ENCODE results near the gene SH3PXD2A.
"Not testable (repeated sequence)": the region's sequence is repeated elsewhere in the genome, so short reads cannot be mapped to it uniquely, and the experiment has no call there.

DNA sequence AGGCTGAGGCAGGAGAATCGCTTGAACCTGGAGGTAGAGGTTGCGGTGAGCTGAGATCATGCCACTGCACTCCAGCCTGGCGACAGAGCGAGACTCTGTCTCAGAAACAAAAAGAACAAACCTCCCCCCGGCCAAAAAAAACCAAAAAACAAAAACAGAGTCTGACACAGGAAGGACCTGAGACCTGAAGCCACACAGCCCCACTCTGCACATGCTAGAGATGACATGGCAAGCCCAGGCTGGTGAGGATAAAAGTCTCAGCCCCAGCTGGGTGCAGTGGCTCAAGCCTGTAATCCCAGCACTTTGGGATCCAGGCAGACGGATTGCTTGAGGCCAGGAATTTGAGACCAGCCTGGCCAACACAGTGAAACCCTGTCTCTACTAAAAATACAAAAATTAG, 222.5 kb downstream of the SH3PXD2A start:
- not testable (repeated sequence) for TF ChIP-seq CTCF (conservative IDR thresholded peaks at IDR 0.05 in 1 of 2, IDR thresholded peaks at IDR 0.05 in 1 of 2; ENCODE audit: extremely low read depth in 1 of 2, insufficient read depth in 1 of 2, low read depth in 1 of 2, low read length in 2 of 2); EZH2 (IDR thresholded peaks at IDR 0.05; ENCODE audit: borderline replicate concordance, low read length)

All from mammary epithelial cell (primary cell).